Measurements from ENCODE around the gene ACOXL. TPM values are rescaled to one million over a fixed set of nuclear protein-coding genes. Genes with fewer than 3 reads are reported as not detected.

ACOXL gene
- total RNA-seq, 2 donors from 2014 or later, result 0.52 TPM; not detected in 1

DNA sequence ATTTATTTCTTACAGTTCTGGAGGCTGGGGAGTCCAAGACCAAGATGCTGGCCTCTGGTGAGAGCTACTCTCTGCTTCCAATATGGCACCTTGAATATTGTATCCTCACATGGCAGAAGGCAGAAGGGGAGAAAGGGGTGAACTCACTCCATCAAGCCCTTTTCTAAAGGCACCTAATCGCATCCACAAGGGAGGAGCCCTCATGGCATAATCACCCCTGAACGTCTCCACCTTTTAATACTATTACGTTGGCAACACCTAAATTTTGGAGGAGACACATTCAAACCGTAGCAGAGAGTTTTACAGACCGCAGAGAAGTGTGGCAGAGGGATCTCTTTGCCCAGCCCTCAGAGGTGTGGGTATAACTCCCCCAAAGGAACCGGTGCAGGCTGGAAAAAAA lies 245.8 kb downstream of the ACOXL start:
- WGBS, 2 donors, result 83 to 85% methylated on average over 6 of the region's 6 CpGs
- no peak for DNase-seq

DNA sequence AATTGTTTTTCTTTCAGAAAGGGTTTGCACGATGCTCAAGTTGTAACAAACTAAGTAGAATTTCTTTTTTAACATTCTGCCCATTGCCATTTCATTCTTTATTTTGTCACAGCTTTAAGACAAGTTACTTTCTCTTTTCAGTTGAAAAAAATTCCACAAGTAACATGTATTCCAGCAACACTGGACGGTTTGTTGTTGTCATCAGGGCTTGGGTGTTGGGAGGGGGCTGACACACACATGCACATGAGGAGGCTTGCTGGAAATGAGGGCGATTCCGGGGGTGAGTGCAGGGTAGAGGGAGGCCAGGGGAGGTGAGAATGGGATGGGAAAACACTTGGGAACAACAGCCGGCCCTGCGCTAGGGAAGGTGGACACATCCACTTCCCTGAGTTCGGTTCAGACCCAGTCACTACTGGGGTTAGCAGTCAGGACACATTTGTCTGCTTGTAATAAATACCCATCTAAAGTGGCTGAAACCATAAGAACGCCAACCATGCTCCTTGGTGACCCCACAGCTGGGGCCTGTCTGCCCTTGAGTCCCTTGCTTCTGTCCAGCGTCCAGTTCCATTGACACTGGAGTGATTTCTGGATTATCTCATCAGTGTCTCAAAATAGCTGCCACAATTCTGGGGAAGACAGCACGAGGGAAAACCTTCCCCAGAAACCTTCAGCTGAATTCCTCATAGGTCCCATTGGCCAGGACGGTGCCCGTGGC lies 246.5 kb downstream of the ACOXL start:
- 66 to 80% methylated on average over 12 of the region's 12 CpGs for WGBS, 2 donors
- Histone ChIP-seq H3K4me1 (no peaks in the 10 kb centered on the region), H3K36me3 (replicated peaks in 1 of 2; ENCODE audit: insufficient read depth in 1 of 2, low read depth in 2 of 2) (no peaks in the 10 kb centered on the region), H3K4me3 (no peak overlapping the region), H3K27me3 (no peaks in the 10 kb centered on the region), H3K27ac (no peak overlapping the region), H3K9me3 (no peaks in the 10 kb centered on the region)
- ATAC-seq (no peak), DNase-seq (no peak)
- TF ChIP-seq POLR2A (IDR thresholded peaks at IDR 0.05) (no peak), CTCF (IDR thresholded peaks at IDR 0.05) (no peak)
- intact Hi-C loops (cut with DNase I), result no loop called here

More for the DNA sequence above, 245.8 kb downstream of the ACOXL start:
- H3K4me3 ChIP-seq, result no peak overlapping the region
- no peak for ATAC-seq
- no peaks in the 10 kb centered on the region for H3K9me3 ChIP-seq
- no peak for TF ChIP-seq POLR2A (IDR thresholded peaks at IDR 0.05)
- no peak for TF ChIP-seq CTCF (IDR thresholded peaks at IDR 0.05)
- H3K36me3 ChIP-seq (replicated peaks in 1 of 2; ENCODE audit: insufficient read depth in 1 of 2, low read depth in 2 of 2), result no peaks in the 10 kb centered on the region
- no peak overlapping the region for H3K27ac ChIP-seq
- intact Hi-C loops (cut with DNase I), result no loop called here
- no peaks in the 10 kb centered on the region for H3K27me3 ChIP-seq
- H3K4me1 ChIP-seq, result no peaks in the 10 kb centered on the region

DNA sequence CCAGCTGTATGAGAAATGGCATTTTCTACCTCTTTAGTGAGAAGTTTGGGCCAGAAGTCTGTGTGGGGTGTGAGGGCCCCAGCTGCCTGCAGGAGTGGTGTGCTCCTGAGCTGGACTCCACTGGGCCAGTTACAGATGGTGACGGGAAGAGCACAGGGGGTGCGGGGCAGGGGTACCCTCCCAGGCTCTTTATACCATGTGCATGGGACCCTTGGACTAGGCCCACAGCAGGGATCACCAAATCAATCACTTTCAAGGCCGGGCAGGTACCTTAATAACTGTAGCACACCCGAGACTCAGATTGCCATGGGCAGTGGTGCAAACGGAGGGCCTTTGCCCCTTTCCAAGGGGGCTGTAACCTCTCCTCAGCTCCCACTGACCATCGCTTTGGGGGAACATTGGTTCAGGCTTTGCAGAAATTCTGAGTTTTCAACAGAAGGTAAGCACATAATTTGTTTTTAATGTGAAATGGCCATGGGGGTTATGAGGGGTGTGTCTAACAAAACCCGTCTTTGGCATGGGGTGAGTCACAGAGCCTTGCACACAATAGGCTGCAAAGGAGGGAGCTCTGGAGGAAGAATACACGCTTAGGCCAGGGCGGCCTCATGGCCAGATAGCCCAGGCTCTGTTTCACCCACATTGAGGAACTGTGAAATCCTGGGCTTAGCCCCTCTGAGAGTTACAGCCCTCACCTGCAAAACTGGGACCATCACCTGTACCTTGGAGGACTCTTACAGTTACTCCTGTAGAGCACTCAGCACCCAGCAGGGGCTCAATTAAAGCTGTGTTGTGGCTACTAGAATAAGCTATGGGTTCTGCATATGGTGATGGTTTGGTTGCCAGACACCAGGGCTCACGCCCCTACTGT lies 247.3 kb downstream of the ACOXL start:
- Histone ChIP-seq H3K27ac (no peak overlapping the region), H3K4me1 (no peaks in the 10 kb centered on the region), H3K4me3 (no peak overlapping the region), H3K36me3 (replicated peaks in 1 of 2; ENCODE audit: insufficient read depth in 1 of 2, low read depth in 2 of 2) (no peaks in the 10 kb centered on the region), H3K9me3 (no peaks in the 10 kb centered on the region), H3K27me3 (no peaks in the 10 kb centered on the region)
- 80 to 82% methylated on average over 10 of the region's 10 CpGs for WGBS, 2 donors
- TF ChIP-seq CTCF (IDR thresholded peaks at IDR 0.05), result no peak
- no peak for TF ChIP-seq POLR2A (IDR thresholded peaks at IDR 0.05)
- DNase-seq, result no peak
- no peak for ATAC-seq
- intact Hi-C loops (cut with DNase I), result no loop called here

- intact Hi-C loops (cut with DNase I), result no loop called here
- TF ChIP-seq CTCF (IDR thresholded peaks at IDR 0.05) (no peak), POLR2A (IDR thresholded peaks at IDR 0.05) (no peak)
- 75 to 80% methylated on average over 14 of the region's 14 CpGs for WGBS, 2 donors
- Histone ChIP-seq H3K27ac (no peak overlapping the region), H3K27me3 (no peaks in the 10 kb centered on the region), H3K36me3 (replicated peaks in 1 of 2; ENCODE audit: insufficient read depth in 1 of 2, low read depth in 2 of 2) (no peaks in the 10 kb centered on the region), H3K9me3 (no peaks in the 10 kb centered on the region), H3K4me3 (no peak overlapping the region), H3K4me1 (no peaks in the 10 kb centered on the region)
- ATAC-seq, result no peak
- DNase-seq, result no peak
Observed at GRCh38 chr2:110980339-110981062, 248.1 kb downstream of the ACOXL start.

Data from body of pancreas (tissue), 4 donors.